ENCODE results near the gene PXYLP1.
A peak's percentile ranks its signal among the peaks of the same experiment; 100 is the strongest.
"Not testable (repeated sequence)": the region's sequence is repeated elsewhere in the genome, so short reads cannot be mapped to it uniquely, and the experiment has no call there.

The PXYLP1 gene

DNA sequence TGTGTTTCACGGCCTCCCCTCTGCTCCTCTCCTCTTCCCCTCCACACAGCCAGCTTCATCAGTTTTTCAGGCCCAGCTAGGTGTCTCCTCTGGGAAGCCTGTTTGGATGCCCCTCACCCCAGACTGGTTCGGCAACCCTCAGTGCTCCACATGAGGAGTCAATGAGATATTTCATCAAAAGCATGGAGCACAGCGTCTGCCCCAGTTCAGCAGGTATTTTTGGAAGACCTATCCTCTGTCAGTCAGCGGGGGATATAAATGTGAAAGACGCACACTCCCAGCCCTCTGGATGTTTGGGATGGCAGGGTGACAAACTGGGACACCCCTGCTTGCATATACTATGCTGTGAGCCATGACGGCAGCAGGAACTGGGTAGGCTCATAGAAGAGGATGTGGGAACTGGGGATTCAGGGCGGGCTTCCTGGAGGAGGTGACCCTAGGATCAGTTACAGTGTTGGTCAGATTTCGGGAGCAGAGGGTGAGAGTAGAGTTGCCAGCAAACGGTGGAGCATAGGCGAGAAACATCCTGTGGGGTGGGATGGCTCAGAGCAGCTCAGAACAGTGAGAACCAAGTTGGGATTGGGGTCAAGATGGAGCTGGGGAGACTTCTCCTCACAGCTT, 42.9 kb downstream of the PXYLP1 start:
- DNase-seq, result no peak

- no peak for DNase-seq
Observed at GRCh38 chr3:141275032-141275422, 43.4 kb downstream of the PXYLP1 start.

- no peak for DNase-seq
Observed at GRCh38 chr3:141275511-141275910, 43.9 kb downstream of the PXYLP1 start.

DNA sequence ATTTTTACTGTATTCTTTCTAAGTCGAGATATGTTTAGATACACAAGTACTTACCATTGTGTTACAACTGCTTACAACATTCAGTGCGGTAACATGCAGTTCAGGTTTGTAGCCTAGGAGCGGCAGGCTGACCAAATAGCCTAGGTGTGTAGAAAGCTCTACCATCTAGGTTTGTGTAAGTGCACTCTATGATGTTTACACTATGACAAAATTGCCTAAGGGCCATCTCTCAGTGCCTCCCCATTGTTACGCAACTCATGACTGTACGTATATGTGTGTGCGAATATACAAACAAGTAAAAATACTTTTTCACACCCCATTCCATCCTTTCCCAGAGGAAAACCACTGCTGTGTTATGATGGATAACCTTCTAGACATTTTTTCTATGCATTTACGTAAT, 44.3 kb downstream of the PXYLP1 start:
- DNase-seq, result peak; percentile 21

GRCh38 chr3:141276398-141276797, 44.8 kb downstream of the PXYLP1 start:
- DNase-seq, result no peak

DNA sequence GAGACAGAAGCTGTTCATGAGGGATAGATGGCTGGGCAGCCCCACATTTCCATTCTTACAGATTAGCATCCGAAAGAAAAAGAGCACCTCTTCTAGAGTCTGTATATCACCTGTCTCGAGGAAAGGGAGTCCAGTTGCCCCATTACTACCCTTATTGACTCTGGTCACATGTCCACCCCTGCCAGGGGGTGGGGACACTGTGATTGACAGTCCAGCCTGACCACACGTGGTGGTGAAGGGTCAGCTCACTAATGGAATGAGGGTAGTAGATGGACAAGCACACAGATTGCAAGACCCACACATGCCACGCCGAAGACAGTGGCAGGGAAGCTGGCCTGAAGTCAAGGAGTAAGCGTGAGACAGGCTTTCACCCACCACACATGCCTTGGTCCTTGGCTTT, 45.8 kb downstream of the PXYLP1 start:
- DNase-seq, result no peak

- DNase-seq, result no peak
Observed at GRCh38 chr3:141278196-141279076, 46.8 kb downstream of the PXYLP1 start.

DNA sequence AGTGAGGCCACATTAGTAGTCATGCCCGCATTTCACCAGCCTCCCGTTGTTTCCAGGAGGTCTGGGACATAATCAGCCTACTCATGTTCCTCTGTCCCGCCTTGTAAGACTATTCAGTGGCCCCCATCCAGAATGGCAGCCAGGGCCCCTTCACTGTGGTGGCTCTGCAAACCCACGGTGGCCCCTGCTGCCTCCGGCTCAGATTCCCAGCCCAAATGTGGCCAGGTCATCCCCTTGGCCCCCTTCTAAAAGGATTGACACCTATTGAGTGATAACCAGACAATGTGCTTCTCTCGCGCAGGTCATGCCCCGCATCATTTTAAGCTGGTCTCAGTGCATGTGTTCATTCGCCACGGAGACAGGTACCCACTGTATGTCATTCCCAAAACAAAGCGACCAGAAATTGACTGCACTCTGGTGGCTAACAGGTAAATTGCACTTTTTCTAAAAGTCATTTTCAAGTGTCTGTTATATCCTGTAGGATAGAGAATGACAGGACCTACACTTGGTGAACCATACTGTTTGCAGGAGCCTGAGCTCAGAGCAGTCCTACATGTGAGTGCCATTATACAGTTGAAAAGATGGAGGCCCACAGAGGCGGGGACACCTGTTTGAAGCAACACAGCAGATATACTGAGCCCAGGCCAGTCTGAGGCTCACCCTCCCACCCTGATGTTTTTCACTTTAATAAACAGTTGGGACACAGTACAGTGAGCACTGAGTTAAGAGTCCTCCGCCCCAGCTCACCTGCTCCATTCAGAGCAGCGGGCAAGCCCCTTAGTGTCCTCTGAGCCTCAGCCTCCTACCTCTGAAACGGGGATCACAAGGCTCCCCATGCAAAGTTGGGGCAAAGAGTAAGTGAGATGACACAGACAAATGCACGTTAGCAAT, 47.7 kb downstream of the PXYLP1 start:
- DNase-seq, result peak; percentile 10

DNA sequence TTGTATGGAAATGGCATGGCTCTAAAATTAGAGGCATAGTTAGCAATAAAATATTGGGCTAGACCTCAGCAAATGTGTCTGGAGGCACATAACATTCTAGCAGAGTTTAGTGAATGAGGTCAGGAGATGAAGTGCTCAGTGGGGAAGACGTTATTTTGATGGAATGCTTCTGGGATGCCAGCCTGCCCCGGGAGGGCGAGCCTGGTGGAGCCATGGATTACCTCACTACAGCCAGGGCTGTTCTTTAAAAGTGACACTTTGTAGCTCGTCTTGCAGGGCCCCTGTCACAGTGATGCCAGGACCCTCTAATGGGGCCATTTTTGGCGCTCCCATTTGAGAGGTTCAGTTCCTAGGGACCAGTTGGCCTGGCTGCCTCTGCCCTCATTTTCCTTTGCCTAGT, 48.5 kb downstream of the PXYLP1 start:
- no peak for DNase-seq

DNA sequence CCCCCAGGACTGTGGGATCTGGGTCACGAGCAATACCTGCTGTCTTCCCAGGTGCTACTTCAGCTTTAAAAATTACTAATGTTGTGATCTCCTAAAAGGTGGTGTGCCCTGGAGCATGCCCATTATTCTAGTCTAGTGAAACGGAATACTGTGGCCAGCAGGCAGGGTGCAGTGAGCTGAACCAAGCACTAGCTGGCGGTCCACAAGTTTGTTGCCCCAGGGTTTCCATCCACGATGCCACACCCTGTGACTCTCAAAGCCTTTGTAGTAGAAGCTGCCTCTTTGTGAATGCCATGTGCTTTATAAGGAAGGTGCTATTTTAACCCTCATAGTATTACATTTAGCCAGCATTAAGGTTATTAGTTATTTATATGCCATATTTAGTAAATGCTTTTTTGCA, 49.1 kb downstream of the PXYLP1 start:
- DNase-seq, result no peak

DNA sequence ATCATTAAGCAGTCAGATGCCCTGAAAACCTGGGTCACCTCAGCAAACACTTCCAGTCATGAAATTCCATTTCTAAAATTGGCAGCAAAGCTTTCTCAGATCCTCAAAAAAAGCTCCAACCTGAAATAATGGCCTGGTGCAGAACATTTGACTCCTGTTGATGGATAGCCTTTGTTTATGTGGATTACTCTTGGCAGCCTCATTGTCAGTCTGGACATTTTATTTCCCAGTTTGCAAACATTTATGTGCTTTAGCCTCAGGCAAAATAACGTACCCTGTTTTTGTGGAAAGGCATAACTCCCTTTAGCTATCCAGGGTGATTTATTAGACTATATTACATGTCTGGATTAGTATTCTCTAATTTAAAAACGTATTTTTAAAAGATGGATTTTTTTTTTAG, 53.9 kb downstream of the PXYLP1 start:
- no peak for DNase-seq

DNA sequence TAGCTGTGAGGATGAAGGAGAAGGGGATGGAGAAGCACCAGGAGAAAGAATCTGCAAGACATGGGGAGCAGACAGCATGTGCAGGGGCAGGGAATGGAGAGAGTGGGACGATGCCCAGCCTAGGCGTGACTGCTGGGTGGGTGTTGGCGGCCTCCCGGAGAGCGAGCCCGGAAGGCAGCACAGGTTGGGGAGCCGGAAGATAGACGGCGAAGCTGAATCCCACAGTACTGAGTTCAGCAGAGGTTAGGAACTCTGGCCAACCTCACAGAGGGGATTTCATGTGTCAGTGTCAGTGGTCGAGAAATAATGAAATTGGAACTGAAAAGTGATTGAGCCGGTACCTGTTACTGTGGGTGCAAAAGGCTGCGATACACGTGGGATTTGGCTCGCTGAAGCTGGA, 55.2 kb downstream of the PXYLP1 start:
- DNase-seq, result no peak

GRCh38 chr3:141287326-141287725, 55.7 kb downstream of the PXYLP1 start:
- DNase-seq, result no peak

- DNase-seq, result no peak
Observed at GRCh38 chr3:141288336-141288990, 56.8 kb downstream of the PXYLP1 start.

DNA sequence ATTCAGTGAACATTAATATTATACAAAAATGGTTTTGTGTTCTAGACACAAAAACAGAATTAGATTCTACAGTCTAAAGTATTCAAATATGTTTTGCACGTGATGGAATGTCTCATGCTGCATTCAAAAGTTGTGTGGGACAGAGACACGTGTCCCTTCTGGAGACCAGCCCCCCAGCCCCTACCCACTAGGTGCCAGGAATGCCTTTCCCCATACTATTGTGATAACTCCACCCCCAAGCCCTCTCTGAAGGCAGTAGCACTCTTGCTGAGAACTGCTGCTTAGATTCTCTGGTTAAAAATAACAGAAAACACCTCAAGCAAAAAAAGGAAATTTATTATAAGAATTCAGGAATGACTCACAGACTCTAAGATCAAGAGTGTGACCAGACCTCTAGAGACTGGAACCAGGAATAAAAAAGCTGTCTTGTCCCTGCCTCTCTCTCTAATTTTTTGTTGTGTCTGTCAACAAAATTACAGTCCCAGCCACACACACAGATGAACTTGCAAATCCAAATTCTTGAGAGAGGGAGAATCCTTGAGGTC, 57.7 kb downstream of the PXYLP1 start:
- no peak for DNase-seq

DNA sequence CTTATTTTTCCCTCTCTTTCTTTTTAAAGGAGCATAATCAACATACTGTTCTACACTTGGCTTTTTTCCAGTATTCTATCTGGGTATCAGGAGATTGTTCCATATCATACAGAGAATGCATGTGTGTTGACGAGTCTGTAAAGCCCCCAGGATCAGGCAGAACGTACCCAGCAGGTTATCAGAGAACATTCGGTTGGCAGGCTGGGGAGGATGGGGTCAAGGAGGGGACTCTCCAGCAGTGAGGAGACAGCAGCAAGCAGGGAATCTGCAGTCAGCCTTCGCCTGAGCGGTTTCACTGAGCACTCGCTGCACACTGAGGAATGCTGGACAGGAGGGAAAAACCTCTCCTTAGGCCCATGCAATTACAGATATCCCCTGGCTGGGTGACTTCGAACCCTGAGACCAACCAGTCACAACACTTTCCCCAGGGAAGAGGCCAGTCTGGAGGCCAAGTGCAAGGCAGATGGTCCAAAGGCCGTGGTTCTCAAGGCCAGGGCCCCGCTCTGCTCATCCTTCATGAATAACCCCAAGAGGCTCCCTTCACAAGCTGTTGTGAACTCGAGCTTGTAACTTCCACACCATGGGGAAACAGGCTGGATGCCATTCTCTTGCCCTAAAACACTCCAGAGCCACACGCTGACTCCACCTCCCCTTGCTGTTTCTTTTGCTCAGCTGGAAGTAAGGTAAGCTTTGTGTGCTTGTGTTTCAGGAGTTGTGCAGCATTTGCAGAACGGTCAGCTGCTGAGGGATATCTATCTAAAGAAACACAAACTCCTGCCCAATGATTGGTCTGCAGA, 60.1 kb downstream of the PXYLP1 start:
- DNase-seq, result no peak

- no peak for DNase-seq
Observed at GRCh38 chr3:141292356-141293058, 60.9 kb downstream of the PXYLP1 start.

DNA sequence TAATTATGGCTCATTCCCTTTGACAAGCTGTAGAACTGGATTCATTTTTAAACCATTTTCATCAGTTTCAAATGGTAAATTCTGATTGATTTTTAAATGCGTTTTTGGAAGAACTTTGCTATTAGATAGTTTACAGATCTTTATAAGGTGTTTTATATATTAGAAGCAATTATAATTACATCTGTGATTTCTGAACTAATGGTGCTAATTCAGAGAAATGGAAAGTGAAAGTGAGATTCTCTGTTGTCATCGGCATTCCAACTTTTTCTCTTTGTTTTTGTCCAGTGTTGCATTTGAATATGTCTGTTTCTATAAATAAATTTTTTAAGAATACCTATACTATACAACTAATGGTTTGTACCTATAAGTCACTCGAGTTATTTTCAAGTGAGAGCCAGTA, 62.7 kb downstream of the PXYLP1 start:
- no peak for DNase-seq

DNA sequence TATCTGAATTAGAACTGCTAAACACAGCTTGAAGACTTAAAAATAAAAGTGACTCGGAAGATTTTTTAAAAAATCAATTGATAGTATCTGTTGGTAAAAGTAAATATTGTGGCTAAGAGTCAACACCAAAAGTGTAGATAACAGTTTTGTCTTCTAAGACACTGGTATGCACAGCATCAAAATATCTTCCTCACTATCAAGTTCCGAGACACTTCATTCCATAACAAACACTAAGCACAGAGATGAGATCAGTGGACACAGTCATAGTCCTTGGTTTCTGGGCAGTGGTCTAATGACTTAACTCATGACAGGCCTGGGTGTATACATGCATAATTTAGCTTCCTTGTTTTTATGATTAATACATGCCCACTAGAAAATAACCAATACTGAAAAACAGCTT, 63.2 kb downstream of the PXYLP1 start:
- DNase-seq, result no peak

- not testable (repeated sequence) for DNase-seq
Observed at GRCh38 chr3:141300426-141300825, 68.8 kb downstream of the PXYLP1 start.

Measured in NCI-H748 treated with DMSO at 0.1 percent for 48 hours (cell line).